Transverse colon (tissue), 4 donors: ENCODE measurements around the gene PPP1R2B. TPM values are rescaled to one million over a fixed set of nuclear protein-coding genes. Genes with fewer than 3 reads are reported as not detected.
"Not testable (repeated sequence)": the region's sequence is repeated elsewhere in the genome, so short reads cannot be mapped to it uniquely, and the experiment has no call there.

Experiments used
- DNase-seq: peaks from one replicate; pipeline ENCODE4 v3.0.0-alpha.2; 2019
- H3K27ac ChIP-seq, 4 donors: fragments of 200-600 bp; sonication (generic); 2 replicates each; pipeline ENCODE4 v1.5.1; 2016 to 2018; ENCODE audit warnings: inconsistent platforms in 4 of 4
- H3K27me3 ChIP-seq: fragments of 200-600 bp; sonication (generic); 2 replicates; pipeline ENCODE4 v1.5.1; 2017; ENCODE audit warnings: inconsistent platforms
- H3K36me3 ChIP-seq, 4 donors: fragments of 200-600 bp; sonication (generic); 2 replicates each; pipeline ENCODE4 v1.5.1; 2017 to 2019; ENCODE audit warnings: inconsistent platforms in 4 of 4
- H3K4me1 ChIP-seq, 4 donors: fragments of 200-600 bp; sonication (generic); 2 replicates each; pipeline ENCODE4 v1.5.1; 2017 to 2020; ENCODE audit warnings: inconsistent platforms in 4 of 4
- H3K4me3 ChIP-seq, 4 donors: fragments of 200-600 bp; sonication (generic); 1 replicate in 1 of 4; 2 replicates in 3 of 4; pipeline versions ENCODE4 v1.5.1 to v1.6.1; 2017 to 2019; ENCODE audit warnings: inconsistent platforms in 4 of 4
- H3K9me3 ChIP-seq, 2 donors: fragments of 200-600 bp; sonication (generic); 2 replicates each; pipeline ENCODE4 v1.5.1; 2017 to 2019; ENCODE audit warnings: inconsistent platforms in 2 of 2
- CTCF ChIP-seq, 5 experiments: fragments of 200-600 bp in 3 of 5; fragments of 450-650 bp in 2 of 5; sonication (generic) in 3 of 5; IDR thresholded peaks; 1 replicate in 2 of 5; 2 replicates in 3 of 5; pipeline ENCODE4 v1.5.1; 2016 to 2017; ENCODE audit warnings: antibody characterized with exemption in 5 of 5, inconsistent platforms in 3 of 5, mild to moderate bottlenecking in 2 of 5, moderate library complexity in 1 of 5
- EP300 ChIP-seq: sonication (generic); formaldehyde crosslinking; IDR thresholded peaks from one replicate; pipeline ENCODE4 v1.6.1; 2017; ENCODE audit warnings: antibody characterized with exemption, low read depth
- POLR2A ChIP-seq: fragments of 450-650 bp; IDR thresholded peaks from one replicate; pipeline ENCODE4 v1.6.1; 2016; ENCODE audit warnings: antibody characterized with exemption, mild to moderate bottlenecking, moderate library complexity
- POLR2AphosphoS5 ChIP-seq, 3 donors: sonication (generic); formaldehyde crosslinking; IDR thresholded peaks; one replicate each; pipeline ENCODE4 v1.6.1; 2016; ENCODE audit warnings: antibody characterized with exemption in 3 of 3
- WGBS, 2 donors: methylation state at CpG; one replicate each; pipeline ENCODE4 v1.1.5; 2018; ENCODE audit warnings: low coverage in 1 of 2; 5-methylcytosine and 5-hydroxymethylcytosine counted together
- in situ Hi-C, 4 donors: fragments of 200-750 bp; cut with MboI; loops; one replicate each; pipeline versions ENCODE4 v1.15.0 to v1.15.1; 2017; ENCODE audit warnings: low sequenced_read_pairs in 3 of 4, low pct_ligation_motif_present in 1 of 4, low pct_unique_long_range_greater_than_20kb in 1 of 4
- intact Hi-C: fragments of 100-400 bp; cut with DNase I; formaldehyde crosslinking; loops from one replicate; pipeline ENCODE4 v1.15.1; 2023; ENCODE audit warnings: low total_unique reads
- total RNA-seq, 4 donors: library from RNA; depleted of rRNA; stranded (reverse); fragments of >200 nt; gene quantifications; one replicate each; pipeline ENCODE4 v1.1.0, GENCODE V29; 2016

Gene PPP1R2B
- total RNA-seq, 4 donors from 2014 or later: not detected

DNA sequence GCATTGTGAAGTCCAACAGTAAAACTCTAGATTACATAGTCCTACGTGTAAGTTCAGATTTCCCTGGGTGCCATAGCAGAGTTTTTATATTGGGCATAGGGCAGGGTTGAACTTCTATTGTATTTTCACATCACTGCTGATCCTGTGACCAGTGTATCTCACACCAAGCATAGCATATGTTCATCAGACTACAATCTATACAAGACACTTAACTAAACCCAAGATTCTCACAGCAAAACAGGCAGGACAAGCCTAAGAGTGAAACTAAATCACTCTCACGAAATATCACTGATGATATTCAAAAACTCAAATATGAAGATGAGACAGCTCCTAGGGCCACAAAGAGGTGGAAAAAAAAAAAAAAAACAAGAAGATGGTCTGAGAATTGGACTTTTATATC is 3.2 kb upstream of the PPP1R2B start:
- intact Hi-C loops: no loop called here
- no peak for TF ChIP-seq POLR2A

GRCh38 chr5:156848447-156848846 is 1.6 kb upstream of the PPP1R2B start:
- H3K27ac ChIP-seq, H3K27me3 ChIP-seq, H3K36me3 ChIP-seq, DNase-seq, H3K9me3 ChIP-seq, H3K4me1 ChIP-seq, in situ Hi-C loops, intact Hi-C loops, H3K4me3 ChIP-seq: not testable (repeated sequence)
- WGBS, 2 donors: 80 to 93% methylated on average over 1 of the region's 1 CpG

More for the DNA sequence above, 3.2 kb upstream of the PPP1R2B start:
- in situ Hi-C loops: no loop called here
- Histone ChIP-seq H3K9me3 (no peaks in the 10 kb centered on the region), H3K36me3 (no peaks in the 10 kb centered on the region), H3K27ac (no peak overlapping the region), H3K4me1 (no peaks in the 10 kb centered on the region), H3K27me3 (no peaks in the 10 kb centered on the region), H3K4me3 (no peak overlapping the region)
- no peak for DNase-seq
- WGBS, 2 donors: 49 to 58% methylated on average over 2 of the region's 2 CpGs

DNA sequence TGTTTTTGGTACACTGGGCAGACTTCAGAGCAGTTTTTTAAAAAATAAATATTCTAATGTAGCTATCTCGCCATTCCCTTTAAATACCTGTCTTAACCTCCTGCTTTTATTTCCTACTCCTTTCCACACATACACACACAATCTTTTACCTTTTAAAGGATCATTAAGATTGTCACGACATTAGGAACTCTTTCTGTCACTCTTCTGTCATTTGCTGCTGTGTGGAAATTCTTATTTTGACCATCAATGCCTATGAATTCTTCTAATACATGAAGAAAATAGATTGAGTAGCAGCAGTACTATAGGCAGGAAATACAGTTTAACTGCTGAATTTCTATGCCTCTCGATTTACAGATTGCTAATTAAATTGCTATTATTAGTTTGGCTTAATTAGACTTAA is 1.8 kb downstream of the PPP1R2B start:
- DNase-seq: no peak
- peaks cover 0 to 16% of the 10 kb centered on the region in 2 donors for H3K9me3 ChIP-seq
- H3K36me3 ChIP-seq: no peaks in the 10 kb centered on the region
- TF ChIP-seq CTCF (IDR thresholded peaks at IDR 0.05): no peak
- TF ChIP-seq EP300: no peak
- TF ChIP-seq POLR2A: no peak
- TF ChIP-seq POLR2AphosphoS5 (IDR thresholded peaks at IDR 0.05): no peak
- intact Hi-C loops: no loop called here
- in situ Hi-C loops: no loop called here
- WGBS, 2 donors: 60 to 78% methylated on average over 3 of the region's 3 CpGs
- no peaks in the 10 kb centered on the region for H3K4me1 ChIP-seq
- no peak overlapping the region for H3K27ac ChIP-seq
- H3K4me3 ChIP-seq: no peak overlapping the region
- no peaks in the 10 kb centered on the region for H3K27me3 ChIP-seq

DNA sequence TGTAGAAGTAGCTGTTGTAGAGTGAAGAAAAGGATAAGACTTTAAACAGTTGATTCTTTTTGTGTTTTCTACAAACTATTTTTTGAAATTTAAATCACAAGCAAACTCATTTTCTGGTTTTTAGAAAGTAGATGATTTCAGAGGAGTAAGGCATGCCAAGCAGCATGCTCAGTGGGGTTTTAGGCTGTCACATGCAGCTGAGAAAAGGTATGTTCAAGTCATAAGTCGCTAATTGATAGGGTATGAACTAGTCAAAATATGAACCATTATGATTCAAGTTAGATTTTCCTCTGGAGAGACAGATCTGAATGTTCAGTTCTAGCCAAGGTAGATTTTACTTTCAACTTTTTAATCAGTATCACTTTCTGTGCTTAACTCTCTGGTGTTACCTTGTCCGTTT is 3.0 kb downstream of the PPP1R2B start:
- H3K36me3 ChIP-seq, H3K27me3 ChIP-seq, in situ Hi-C loops, H3K27ac ChIP-seq, DNase-seq, H3K4me1 ChIP-seq, H3K4me3 ChIP-seq, intact Hi-C loops: not testable (repeated sequence)
- peaks cover 0 to 16% of the 10 kb centered on the region in 2 donors for H3K9me3 ChIP-seq
- 64 to 78% methylated on average over 2 of the region's 2 CpGs for WGBS, 2 donors

GRCh38 chr5:156865427-156865826 is 15.3 kb downstream of the PPP1R2B start:
- Histone ChIP-seq H3K9me3 (no peaks in the 10 kb centered on the region), H3K4me3 (no peak overlapping the region), H3K36me3 (no peaks in the 10 kb centered on the region), H3K27me3 (no peaks in the 10 kb centered on the region), H3K4me1 (no peaks in the 10 kb centered on the region), H3K27ac (no peak overlapping the region)
- intact Hi-C loops (no loop called here), in situ Hi-C loops (no loop called here)
- no peak for DNase-seq
- no peak for TF ChIP-seq EP300
- TF ChIP-seq POLR2A: no peak
- TF ChIP-seq POLR2AphosphoS5 (IDR thresholded peaks at IDR 0.05): no peak
- no peak for TF ChIP-seq CTCF (IDR thresholded peaks at IDR 0.05)

DNA sequence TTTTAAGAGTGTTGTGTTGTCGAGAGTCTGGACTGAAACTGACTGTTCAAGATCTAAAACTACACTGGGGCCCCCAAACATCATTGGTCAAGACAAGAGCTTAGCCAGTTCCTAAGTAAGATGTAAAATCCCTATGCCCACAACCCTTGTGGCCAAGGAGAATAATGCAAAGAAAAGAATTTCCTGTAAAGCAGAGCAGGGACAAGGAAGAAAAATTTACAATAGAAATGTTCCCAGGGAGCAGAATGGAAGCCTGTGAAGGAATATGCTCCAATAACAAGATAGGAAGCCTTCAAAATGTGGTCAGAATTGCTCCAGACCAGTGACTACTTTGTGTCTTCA is 20.4 kb downstream of the PPP1R2B start:
- H3K4me1 ChIP-seq: no peaks in the 10 kb centered on the region
- in situ Hi-C loops: no loop called here
- 80 to 91% methylated on average over 1 of the region's 1 CpG for WGBS, 2 donors

More for the DNA sequence above, 20.4 kb downstream of the PPP1R2B start:
- H3K9me3 ChIP-seq: no peaks in the 10 kb centered on the region
- intact Hi-C loops: no loop called here
- no peak overlapping the region for H3K4me3 ChIP-seq
- no peak overlapping the region for H3K27ac ChIP-seq
- TF ChIP-seq POLR2A (no peak), CTCF (IDR thresholded peaks at IDR 0.05) (no peak), POLR2AphosphoS5 (IDR thresholded peaks at IDR 0.05) (no peak), EP300 (no peak)
- DNase-seq: no peak
- no peaks in the 10 kb centered on the region for H3K36me3 ChIP-seq
- H3K27me3 ChIP-seq: no peaks in the 10 kb centered on the region
